ENCODE results near the gene NAALADL2.

The NAALADL2 gene

DNA sequence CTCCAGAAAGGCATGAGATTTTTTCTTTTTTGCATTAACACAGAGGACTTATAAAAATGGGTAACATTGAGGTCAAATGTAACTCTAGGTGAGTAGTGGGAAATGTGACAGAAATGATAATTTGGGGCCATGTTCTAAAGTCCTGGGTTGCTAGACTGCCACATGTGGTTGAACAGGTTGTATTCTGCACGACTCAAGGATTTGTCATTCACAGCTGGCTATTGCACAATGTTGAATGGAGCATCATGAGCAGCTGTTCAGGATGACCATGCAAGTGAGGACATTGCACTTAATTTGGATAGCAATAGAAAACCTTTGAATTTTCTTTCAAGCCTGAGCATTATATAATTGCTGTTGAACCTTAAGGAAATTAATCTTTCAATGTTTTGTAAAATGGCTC, 396.6 kb downstream of the NAALADL2 start:
- Histone ChIP-seq H3K27me3 (ENCODE audit: low read length) (no peaks in the 10 kb centered on the region), H3K4me2 (ENCODE audit: low read depth, low read length, poor library complexity, severe bottlenecking) (no peak overlapping the region), H3K9me3 (ENCODE audit: insufficient read depth, low read length) (no peaks in the 10 kb centered on the region), H3K36me3 (ENCODE audit: low read length) (no peaks in the 10 kb centered on the region), H3K27ac (ENCODE audit: low read depth, low read length) (no peak overlapping the region), H3K9ac (ENCODE audit: low read length) (no peak overlapping the region), H3F3A (ENCODE audit: insufficient read depth) (no peaks in the 10 kb centered on the region), H3K9me2 (replicated peaks; ENCODE audit: insufficient read depth, low read length) (no peaks in the 10 kb centered on the region), H3K79me2 (ENCODE audit: insufficient read depth, low read length) (no peaks in the 10 kb centered on the region), H2AFZ (ENCODE audit: low read depth, low read length, severe bottlenecking) (no peak overlapping the region), H4K20me1 (ENCODE audit: low read depth, low read length) (no peaks in the 10 kb centered on the region), H3K4me3 (ENCODE audit: insufficient read depth, low read length, poor library complexity, severe bottlenecking) (no peak overlapping the region)
- TF ChIP-seq, protein P1, sequence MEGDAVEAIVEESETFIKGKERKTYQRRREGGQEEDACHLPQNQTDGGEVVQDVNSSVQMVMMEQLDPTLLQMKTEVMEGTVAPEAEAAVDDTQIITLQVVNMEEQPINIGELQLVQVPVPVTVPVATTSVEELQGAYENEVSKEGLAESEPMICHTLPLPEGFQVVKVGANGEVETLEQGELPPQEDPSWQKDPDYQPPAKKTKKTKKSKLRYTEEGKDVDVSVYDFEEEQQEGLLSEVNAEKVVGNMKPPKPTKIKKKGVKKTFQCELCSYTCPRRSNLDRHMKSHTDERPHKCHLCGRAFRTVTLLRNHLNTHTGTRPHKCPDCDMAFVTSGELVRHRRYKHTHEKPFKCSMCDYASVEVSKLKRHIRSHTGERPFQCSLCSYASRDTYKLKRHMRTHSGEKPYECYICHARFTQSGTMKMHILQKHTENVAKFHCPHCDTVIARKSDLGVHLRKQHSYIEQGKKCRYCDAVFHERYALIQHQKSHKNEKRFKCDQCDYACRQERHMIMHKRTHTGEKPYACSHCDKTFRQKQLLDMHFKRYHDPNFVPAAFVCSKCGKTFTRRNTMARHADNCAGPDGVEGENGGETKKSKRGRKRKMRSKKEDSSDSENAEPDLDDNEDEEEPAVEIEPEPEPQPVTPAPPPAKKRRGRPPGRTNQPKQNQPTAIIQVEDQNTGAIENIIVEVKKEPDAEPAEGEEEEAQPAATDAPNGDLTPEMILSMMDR (IDR thresholded peaks at IDR 0.05; ENCODE audit: insufficient read depth, low read length, poor library complexity, severe bottlenecking): no peak
- no peak for TF ChIP-seq EZH2phosphoT487 (conservative IDR thresholded peaks at IDR 0.05; ENCODE audit: low read length)

DNA sequence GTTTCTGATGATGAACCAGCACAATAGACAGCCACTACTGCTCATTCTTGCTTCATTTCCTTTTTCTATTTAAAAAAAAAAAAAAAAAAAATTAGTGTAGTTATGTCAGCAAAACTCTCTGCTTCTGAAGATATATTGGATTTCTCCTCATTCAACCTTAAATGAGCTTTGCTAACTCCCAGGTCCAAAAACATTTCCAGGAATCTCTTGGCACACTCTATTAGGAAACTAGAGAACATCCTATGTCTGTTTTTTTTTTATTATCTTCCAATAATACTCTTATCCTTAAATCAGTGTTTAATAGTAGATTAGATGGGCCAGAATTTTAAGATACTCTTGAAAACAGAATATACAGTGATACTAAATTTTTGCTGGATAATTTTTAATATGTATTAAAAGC, 398.0 kb downstream of the NAALADL2 start:
- Histone ChIP-seq H3K27me3 (ENCODE audit: low read length) (no peaks in the 10 kb centered on the region), H3K27ac (ENCODE audit: low read depth, low read length) (no peak overlapping the region), H3K79me2 (ENCODE audit: insufficient read depth, low read length) (no peaks in the 10 kb centered on the region), H3K9ac (ENCODE audit: low read length) (no peak overlapping the region), H2AFZ (ENCODE audit: low read depth, low read length, severe bottlenecking) (no peak overlapping the region), H3K36me3 (ENCODE audit: low read length) (no peaks in the 10 kb centered on the region), H3K9me3 (ENCODE audit: insufficient read depth, low read length) (no peaks in the 10 kb centered on the region), H3K4me3 (ENCODE audit: insufficient read depth, low read length, poor library complexity, severe bottlenecking) (no peak overlapping the region), H3F3A (ENCODE audit: insufficient read depth) (no peaks in the 10 kb centered on the region), H4K20me1 (ENCODE audit: low read depth, low read length) (no peaks in the 10 kb centered on the region), H3K4me2 (ENCODE audit: low read depth, low read length, poor library complexity, severe bottlenecking) (no peak overlapping the region), H3K9me2 (replicated peaks; ENCODE audit: insufficient read depth, low read length) (no peaks in the 10 kb centered on the region)
- no peak for TF ChIP-seq EZH2phosphoT487 (conservative IDR thresholded peaks at IDR 0.05; ENCODE audit: low read length)
- TF ChIP-seq, protein P1 (IDR thresholded peaks at IDR 0.05; ENCODE audit: insufficient read depth, low read length, poor library complexity, severe bottlenecking): no peak

DNA sequence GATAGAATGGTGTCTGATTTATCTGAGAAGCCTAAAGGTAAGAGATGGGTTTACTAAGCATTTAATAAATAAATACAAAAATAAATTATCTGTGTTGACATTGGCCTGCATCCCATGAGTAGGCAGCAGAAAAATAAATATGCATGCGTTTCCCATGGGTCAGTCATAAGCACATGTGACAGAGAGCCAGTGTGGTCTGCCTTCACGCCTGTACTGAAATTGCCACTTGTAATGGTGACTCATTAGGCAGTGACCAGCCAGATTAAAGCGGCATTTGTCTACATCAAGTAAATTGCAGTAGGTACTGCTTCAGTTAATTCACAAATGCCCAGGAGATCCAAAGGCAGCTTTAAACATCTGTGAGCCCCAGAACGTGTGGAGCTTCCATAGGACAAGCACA, 399.6 kb downstream of the NAALADL2 start:
- Histone ChIP-seq H3K4me2 (ENCODE audit: low read depth, low read length, poor library complexity, severe bottlenecking) (no peak overlapping the region), H3K4me3 (ENCODE audit: insufficient read depth, low read length, poor library complexity, severe bottlenecking) (no peak overlapping the region), H3K36me3 (ENCODE audit: low read length) (no peaks in the 10 kb centered on the region), H3K9ac (ENCODE audit: low read length) (no peak overlapping the region), H2AFZ (ENCODE audit: low read depth, low read length, severe bottlenecking) (no peak overlapping the region), H3K79me2 (ENCODE audit: insufficient read depth, low read length) (no peaks in the 10 kb centered on the region), H3K9me2 (replicated peaks; ENCODE audit: insufficient read depth, low read length) (no peaks in the 10 kb centered on the region), H3F3A (ENCODE audit: insufficient read depth) (no peaks in the 10 kb centered on the region), H4K20me1 (ENCODE audit: low read depth, low read length) (no peaks in the 10 kb centered on the region), H3K27me3 (ENCODE audit: low read length) (no peaks in the 10 kb centered on the region), H3K9me3 (ENCODE audit: insufficient read depth, low read length) (no peaks in the 10 kb centered on the region), H3K27ac (ENCODE audit: low read depth, low read length) (no peak overlapping the region)
- no peak for TF ChIP-seq EZH2phosphoT487 (conservative IDR thresholded peaks at IDR 0.05; ENCODE audit: low read length)
- TF ChIP-seq, protein P1 (IDR thresholded peaks at IDR 0.05; ENCODE audit: insufficient read depth, low read length, poor library complexity, severe bottlenecking): no peak
